Muscle of leg (tissue), 11 donors: Measurements from ENCODE around the gene USP51. TPM values are rescaled to one million over a fixed set of nuclear protein-coding genes. Genes with fewer than 3 reads are reported as not detected.
"Not testable (repeated sequence)": the region's sequence is repeated elsewhere in the genome, so short reads cannot be mapped to it uniquely, and the experiment has no call there.

Experiments used
- DNase-seq: peaks from one replicate; pipeline ENCODE4 v3.0.0; 2013
- H3K27ac ChIP-seq: one replicate; pipeline ENCODE4 v1.5.1; 2013; ENCODE audit warnings: mild to moderate bottlenecking, low read length, control low read depth
- H3K27me3 ChIP-seq: one replicate; pipeline ENCODE4 v1.6.1; 2013; ENCODE audit warnings: low read length; ENCODE audit not compliant: control insufficient read depth, insufficient read depth
- H3K36me3 ChIP-seq: one replicate; pipeline ENCODE4 v1.6.1; 2013; ENCODE audit warnings: low read length; ENCODE audit not compliant: control insufficient read depth, insufficient read depth
- H3K4me1 ChIP-seq: one replicate; pipeline ENCODE4 v1.6.1; 2013; ENCODE audit warnings: low read length; ENCODE audit not compliant: control insufficient read depth, insufficient read depth
- H3K4me3 ChIP-seq: one replicate; pipeline ENCODE4 v1.5.1; 2013; ENCODE audit warnings: low read length, control low read depth
- H3K9me3 ChIP-seq: replicated peaks from 2 replicates; pipeline ENCODE4 v1.6.1; 2013; ENCODE audit warnings: low read depth, low read length; ENCODE audit not compliant: control insufficient read depth
- WGBS: methylation state at CpG from one replicate; pipeline ENCODE4 v1.1.5; 2013; ENCODE audit warnings: missing lambda C conversion rate; ENCODE audit not compliant: insufficient coverage; 5-methylcytosine and 5-hydroxymethylcytosine counted together
- polyA plus RNA-seq, 8 donors: library from polyadenylated mRNA; unstranded; fragments of 120-200 nt; gene quantifications; one replicate each; pipeline versions ENCODE4 v1.2.1 to v1.2.3, GENCODE V29; 2013; ENCODE audit warnings: inconsistent platforms in 1 of 8, low replicate concordance in 1 of 8; ENCODE audit not compliant: insufficient read length in 8 of 8, insufficient read depth in 1 of 8
- total RNA-seq: library from RNA; stranded (reverse); fragments of 120-200 nt; gene quantifications from one replicate; pipeline ENCODE4 v1.2.4, GENCODE V29; 2013

USP51 gene
- total and polyA plus RNA-seq, 9 donors, result 3.3 to 4.1 (median 3.5) TPM

DNA sequence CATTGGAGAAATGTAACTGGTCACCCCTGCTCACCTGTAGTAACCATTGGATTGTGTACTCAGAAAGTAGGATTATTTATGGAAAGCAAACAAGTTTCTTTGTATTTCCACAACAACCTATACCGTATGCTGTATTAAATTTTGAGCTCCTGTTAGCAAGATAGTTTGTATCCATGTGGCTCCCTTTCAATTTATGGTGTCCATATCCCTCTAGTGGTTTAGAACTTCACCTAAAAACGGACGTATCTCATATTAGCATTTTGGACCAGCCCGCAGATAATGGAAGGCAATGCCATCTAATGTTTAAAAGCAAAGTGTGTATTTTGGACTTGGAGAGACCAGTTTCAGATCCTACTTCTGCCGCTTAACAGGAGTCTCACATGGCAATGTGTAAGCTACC, 17.4 kb upstream of the USP51 start:
- DNase-seq, H3K27me3 ChIP-seq, H3K36me3 ChIP-seq, H3K9me3 ChIP-seq, H3K4me3 ChIP-seq, H3K27ac ChIP-seq, H3K4me1 ChIP-seq: not testable (repeated sequence)
- no CpG with 5 or more reads among the region's 5 CpGs for WGBS

DNA sequence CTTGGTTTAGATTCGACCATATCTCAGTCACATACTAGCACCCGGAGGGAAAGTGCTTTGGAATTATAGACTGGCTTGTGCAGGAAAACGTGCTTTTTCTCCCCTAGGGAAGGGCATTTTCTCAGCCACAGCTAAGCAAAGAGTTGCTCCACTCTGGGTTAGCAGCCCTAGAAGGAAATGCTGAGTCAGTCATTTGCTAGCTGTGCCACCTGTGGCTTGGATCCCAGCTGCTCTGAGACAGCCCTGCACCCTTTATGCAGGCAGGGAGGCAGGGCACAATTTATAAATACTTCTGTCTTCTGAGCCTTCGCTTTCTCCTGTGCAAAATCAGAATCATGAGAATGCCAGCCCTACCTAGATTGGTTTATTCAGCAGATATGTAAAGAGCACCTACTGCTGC, 1.3 kb upstream of the USP51 start:
- whole genome bisulfite sequencing, result 44% methylated on average over 1 of the region's 4 CpGs
- Histone ChIP-seq H3K27ac (peak overlapping the region; percentile 17), H3K4me3 (no peak overlapping the region), H3K27me3 (peaks cover 21% of the 10 kb centered on the region), H3K4me1 (peaks cover 3% of the 10 kb centered on the region), H3K36me3 (no peaks in the 10 kb centered on the region), H3K9me3 (no peaks in the 10 kb centered on the region)
- DNase-seq, result peak; percentile 18

DNA sequence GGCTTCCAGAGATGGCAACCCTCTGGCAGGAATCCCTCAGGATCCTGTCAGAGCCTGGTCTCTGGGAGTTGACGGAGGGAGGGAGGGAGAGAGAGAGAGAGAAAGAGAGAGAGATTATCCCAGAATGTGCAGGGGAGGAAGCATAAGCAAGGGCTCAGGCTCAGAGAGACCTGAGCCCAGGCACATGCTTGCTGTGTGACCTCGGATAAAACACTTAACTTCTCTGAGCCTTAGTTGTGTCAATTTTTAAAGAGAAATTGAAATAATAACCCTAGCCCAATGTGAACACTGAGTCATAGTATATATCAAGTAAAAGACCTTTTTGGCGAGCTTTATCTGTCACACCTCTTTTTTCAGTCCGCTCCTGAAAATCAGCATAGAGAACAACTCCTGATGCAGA, 473 bp upstream of the USP51 start:
- DNase-seq, result no peak
- H3K36me3 ChIP-seq, result no peaks in the 10 kb centered on the region
- H3K4me3 ChIP-seq, result peak overlapping the region; percentile 72
- no peaks in the 10 kb centered on the region for H3K9me3 ChIP-seq
- H3K27ac ChIP-seq, result peak overlapping the region; percentile 95
- H3K27me3 ChIP-seq, result peaks cover 21% of the 10 kb centered on the region
- H3K4me1 ChIP-seq, result peaks cover 3% of the 10 kb centered on the region
- WGBS, result no CpG with 5 or more reads among the region's 4 CpGs

GRCh38 chrX:55488593-55489313, 895 bp downstream of the USP51 start:
- Histone ChIP-seq H3K9me3 (no peaks in the 10 kb centered on the region), H3K4me1 (peaks cover 3% of the 10 kb centered on the region), H3K27me3 (peaks cover 26% of the 10 kb centered on the region), H3K4me3 (peak overlapping the region; percentile 72), H3K36me3 (no peaks in the 10 kb centered on the region), H3K27ac (peak overlapping the region; percentile 95)
- 38% methylated on average over 48 of the region's 54 CpGs for WGBS
- DNase-seq, result peak; percentile 91

DNA sequence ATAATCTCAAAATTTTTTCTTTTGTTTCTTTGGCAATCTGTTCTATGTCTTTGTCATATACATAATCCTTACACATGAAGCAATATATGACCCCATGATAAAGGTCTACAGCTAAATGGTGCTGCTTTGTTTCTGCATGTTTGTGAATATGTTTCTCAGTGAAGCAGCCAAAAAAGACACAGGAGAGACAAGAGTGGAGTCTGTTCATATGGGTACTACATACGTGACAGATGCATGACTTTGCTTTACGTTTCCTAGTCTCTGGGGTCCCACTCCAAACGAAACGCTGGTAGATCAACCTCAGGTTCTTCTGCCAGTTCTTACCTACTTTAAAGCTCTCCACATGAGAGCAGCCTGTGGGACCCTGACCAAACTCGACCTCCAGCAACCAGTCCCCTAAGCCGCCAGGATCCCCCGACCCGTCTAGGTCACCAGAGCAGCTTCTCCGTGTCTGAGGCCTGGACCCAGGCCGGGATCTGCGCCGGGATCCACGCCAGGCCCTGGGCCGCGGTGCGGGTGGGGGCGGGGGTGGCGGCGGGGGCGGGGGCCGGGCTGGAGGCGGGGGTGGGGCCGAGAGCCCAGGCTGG, 1.5 kb downstream of the USP51 start:
- H3K27me3 ChIP-seq, result peaks cover 27% of the 10 kb centered on the region
- peaks cover 3% of the 10 kb centered on the region for H3K4me1 ChIP-seq
- WGBS, result 20% methylated on average over 5 of the region's 23 CpGs
- no peak for DNase-seq
- no peaks in the 10 kb centered on the region for H3K9me3 ChIP-seq
- H3K4me3 ChIP-seq, result peak overlapping the region; percentile 72
- peak overlapping the region; percentile 95 for H3K27ac ChIP-seq
- H3K36me3 ChIP-seq, result no peaks in the 10 kb centered on the region

DNA sequence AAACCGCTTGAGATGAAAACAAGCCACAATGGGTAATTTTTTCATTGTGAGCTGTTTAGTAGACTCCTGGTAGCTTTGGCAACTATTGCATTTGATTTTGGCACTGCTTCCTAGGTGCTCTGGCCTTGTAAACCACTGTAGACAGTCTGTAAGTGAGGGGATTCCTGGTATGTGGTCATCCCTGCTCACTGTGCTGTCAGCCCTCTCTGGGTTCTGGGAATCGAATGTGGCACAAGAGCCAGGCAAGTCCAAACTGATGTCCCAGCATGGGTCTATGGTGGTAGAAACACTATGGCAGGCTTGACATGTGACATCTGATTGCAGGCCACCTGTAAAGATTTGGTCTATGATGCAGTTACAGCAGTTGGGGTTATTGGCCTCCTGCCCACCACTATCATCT, 2.5 kb downstream of the USP51 start:
- no peaks in the 10 kb centered on the region for H3K9me3 ChIP-seq
- 62% methylated on average over 1 of the region's 2 CpGs for WGBS
- no peaks in the 10 kb centered on the region for H3K36me3 ChIP-seq
- no peak for DNase-seq
- H3K4me3 ChIP-seq, result no peak overlapping the region
- H3K27ac ChIP-seq, result no peak overlapping the region
- H3K27me3 ChIP-seq, result peaks cover 28% of the 10 kb centered on the region
- H3K4me1 ChIP-seq, result peaks cover 3% of the 10 kb centered on the region

DNA sequence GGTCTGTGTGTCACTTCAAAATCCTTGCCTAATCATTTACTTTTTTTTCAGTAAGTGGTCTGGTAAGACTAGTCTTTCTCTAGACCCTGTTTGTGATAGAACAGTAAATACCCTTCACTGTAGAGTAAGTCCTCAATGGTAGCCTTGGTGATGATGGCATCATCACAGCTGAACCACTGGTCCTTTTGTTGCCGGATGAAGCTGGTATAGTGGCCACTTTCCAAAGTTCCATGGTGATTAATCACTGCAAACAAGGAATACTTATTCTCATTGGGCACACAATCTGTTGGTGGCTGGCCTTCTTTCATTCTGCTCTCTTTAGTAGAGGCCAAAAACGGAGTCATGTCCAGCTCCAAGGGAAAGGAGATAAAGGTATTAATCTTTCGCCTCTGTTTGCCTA, 2.9 kb downstream of the USP51 start:
- 77% methylated on average over 3 of the region's 3 CpGs for WGBS
- H3K4me3 ChIP-seq, result no peak overlapping the region

DNA sequence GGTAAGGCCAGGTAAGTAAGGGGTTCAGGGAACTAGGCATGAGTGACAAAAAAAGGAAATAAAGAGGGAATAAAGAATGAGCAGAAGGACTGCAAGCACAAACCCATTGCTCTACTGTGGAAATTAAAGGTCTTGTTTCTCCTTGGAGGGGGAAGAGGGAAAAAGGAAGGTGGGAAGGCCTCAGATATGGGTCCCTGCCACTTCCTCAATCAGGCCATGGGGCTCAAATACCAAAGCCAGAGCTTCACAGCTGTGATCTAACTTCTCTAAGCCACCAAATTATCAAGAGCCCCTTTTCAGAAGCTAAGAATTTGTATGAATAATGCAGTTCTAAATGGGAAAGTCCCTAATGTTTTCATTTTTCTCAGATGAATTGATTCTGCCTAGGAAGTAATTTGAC, 4.7 kb downstream of the USP51 start:
- H3K36me3 ChIP-seq, result no peaks in the 10 kb centered on the region
- H3K4me3 ChIP-seq, result no peak overlapping the region
- DNase-seq, result no peak
- H3K27ac ChIP-seq, result no peak overlapping the region
- no peaks in the 10 kb centered on the region for H3K9me3 ChIP-seq
- peaks cover 2% of the 10 kb centered on the region for H3K4me1 ChIP-seq
- H3K27me3 ChIP-seq, result peaks cover 23% of the 10 kb centered on the region

More for the DNA sequence above, 2.9 kb downstream of the USP51 start:
- DNase-seq, result peak; percentile 10
- peaks cover 24% of the 10 kb centered on the region for H3K27me3 ChIP-seq
- H3K36me3 ChIP-seq, result no peaks in the 10 kb centered on the region
- no peak overlapping the region for H3K27ac ChIP-seq
- peaks cover 3% of the 10 kb centered on the region for H3K4me1 ChIP-seq
- H3K9me3 ChIP-seq, result no peaks in the 10 kb centered on the region

- Histone ChIP-seq H3K27me3 (peaks cover 9% of the 10 kb centered on the region), H3K27ac (no peak overlapping the region), H3K4me1 (no peaks in the 10 kb centered on the region), H3K9me3 (no peaks in the 10 kb centered on the region), H3K36me3 (no peaks in the 10 kb centered on the region), H3K4me3 (no peak overlapping the region)
- no peak for DNase-seq
- no CpG with 5 or more reads among the region's 3 CpGs for WGBS
Measured at GRCh38 chrX:55480390-55481062, 9.1 kb downstream of the USP51 start.

- H3K4me3 ChIP-seq, DNase-seq, H3K4me1 ChIP-seq, H3K27me3 ChIP-seq, H3K36me3 ChIP-seq, H3K27ac ChIP-seq, H3K9me3 ChIP-seq: not testable (repeated sequence)
- WGBS, result 83% methylated on average over 1 of the region's 8 CpGs
Measured at GRCh38 chrX:55479956-55480355, 9.7 kb downstream of the USP51 start.
